ENCODE measurements around the gene CYP2A13. TPM values are rescaled to one million over a fixed set of nuclear protein-coding genes. Genes with fewer than 3 reads are reported as not detected.
"Not testable (repeated sequence)": the region's sequence is repeated elsewhere in the genome, so short reads cannot be mapped to it uniquely, and the experiment has no call there.

CYP2A13 gene, protein sequence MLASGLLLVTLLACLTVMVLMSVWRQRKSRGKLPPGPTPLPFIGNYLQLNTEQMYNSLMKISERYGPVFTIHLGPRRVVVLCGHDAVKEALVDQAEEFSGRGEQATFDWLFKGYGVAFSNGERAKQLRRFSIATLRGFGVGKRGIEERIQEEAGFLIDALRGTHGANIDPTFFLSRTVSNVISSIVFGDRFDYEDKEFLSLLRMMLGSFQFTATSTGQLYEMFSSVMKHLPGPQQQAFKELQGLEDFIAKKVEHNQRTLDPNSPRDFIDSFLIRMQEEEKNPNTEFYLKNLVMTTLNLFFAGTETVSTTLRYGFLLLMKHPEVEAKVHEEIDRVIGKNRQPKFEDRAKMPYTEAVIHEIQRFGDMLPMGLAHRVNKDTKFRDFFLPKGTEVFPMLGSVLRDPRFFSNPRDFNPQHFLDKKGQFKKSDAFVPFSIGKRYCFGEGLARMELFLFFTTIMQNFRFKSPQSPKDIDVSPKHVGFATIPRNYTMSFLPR
- not detected in 2 replicates for total RNA-seq (2014; rRNA removed; shearing (Covaris generic))
- not detected in 2 replicates for polyA plus RNA-seq (2016; fragmentation: Nextera tagmentation; extraction: Ambion mirVana)

DNA sequence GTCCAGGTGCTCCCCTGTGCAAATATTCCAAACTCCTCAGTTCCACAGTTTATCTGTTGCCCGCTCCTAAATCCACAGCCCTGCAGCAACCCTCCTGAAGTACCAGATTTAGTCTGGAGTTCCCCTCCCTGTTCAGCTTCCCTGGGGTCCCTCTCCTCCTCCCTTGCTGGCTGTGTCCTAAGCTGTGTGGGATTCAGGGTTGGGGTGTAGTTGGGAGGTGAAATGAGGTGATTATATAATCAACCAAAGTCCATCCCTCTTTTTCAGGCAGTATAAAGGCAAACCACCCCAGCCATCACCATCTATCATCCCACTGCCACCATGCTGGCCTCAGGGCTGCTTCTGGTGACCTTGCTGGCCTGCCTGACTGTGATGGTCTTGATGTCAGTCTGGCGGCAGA, at the start of gene CYP2A13:
TSS of gene CYP2A13 (plus strand) at position 301 of the 400 bp plus-strand sequence. CDS start at position 322, 21 bp downstream.
- Histone ChIP-seq H3K9me3 (ENCODE audit: low read depth) (no peaks in the 10 kb centered on the region), H3K27me3 (replicated peaks; ENCODE audit: insufficient read depth) (peaks cover 15% of the 10 kb centered on the region; the same call in 1 of the 2 replicates), H3K9me2 (ENCODE audit: insufficient read depth) (no peaks in the 10 kb centered on the region), H3K4me3 (no peak within 1 kb of the TSS), H3K4me2 (ENCODE audit: unreplicated experiment) (no peak within 1 kb of the TSS), H3K27ac (no peak within 1 kb of the TSS), H4K20me1 (ENCODE audit: insufficient read depth) (no peaks in the 10 kb centered on the region), H3K9ac (no peak within 1 kb of the TSS), H3F3A (ENCODE audit: insufficient read depth) (no peaks in the 10 kb centered on the region), H3K79me2 (ENCODE audit: insufficient read depth) (no peaks in the 10 kb centered on the region), H3K4me1 (ENCODE audit: insufficient read depth) (no peaks in the 10 kb centered on the region), H3K36me3 (ENCODE audit: low read depth) (no peaks in the 10 kb centered on the region), H2AFZ (no peak within 1 kb of the TSS)
- TF ChIP-seq EZH2phosphoT487 (IDR thresholded peaks at IDR 0.05; ENCODE audit: insufficient read depth, low read depth) (no peak), EZH2 (IDR thresholded peaks at IDR 0.05; ENCODE audit: insufficient read depth, poor library complexity, severe bottlenecking) (no peak)
- no peak for DNase-seq
- WGBS, 2 experiments (ENCODE audit: low coverage in 1 of 2, low lambda C conversion rate in 2 of 2, missing lambda C conversion rate in 2 of 2), result 0 to 7% methylated on average over 2 of the region's 2 CpGs
- in situ Hi-C loops (cut with MboI), result no loop called here

DNA sequence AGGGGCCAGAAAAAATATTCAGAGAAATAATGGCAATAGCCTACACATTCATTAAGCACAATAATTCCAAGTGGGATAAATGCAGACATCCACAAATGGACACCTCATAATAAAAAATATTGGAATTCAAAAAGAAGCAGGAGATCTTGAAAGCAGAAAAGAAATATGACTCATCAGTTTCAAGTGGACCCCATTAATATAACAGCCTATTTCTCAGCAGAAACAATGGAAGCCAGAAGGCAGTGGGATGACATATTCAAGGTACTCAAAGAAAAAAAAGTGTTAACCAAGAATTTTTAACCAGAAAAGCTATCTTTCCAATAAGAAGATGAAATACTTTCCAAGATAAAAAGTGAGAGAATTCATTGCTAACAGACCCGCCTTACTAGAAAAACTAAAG, 48.4 kb upstream of the CYP2A13 start:
- H3F3A ChIP-seq (ENCODE audit: insufficient read depth), result no peaks in the 10 kb centered on the region
- H3K27ac ChIP-seq, result no peak overlapping the region
- H3K79me2 ChIP-seq (ENCODE audit: insufficient read depth), result no peaks in the 10 kb centered on the region
- in situ Hi-C loops (cut with MboI), result no loop called here
- H3K36me3 ChIP-seq (ENCODE audit: low read depth), result no peaks in the 10 kb centered on the region
- no peak overlapping the region for H3K4me2 ChIP-seq (ENCODE audit: unreplicated experiment)
- H3K9ac ChIP-seq, result no peak overlapping the region
- no peaks in the 10 kb centered on the region for H3K9me2 ChIP-seq (ENCODE audit: insufficient read depth)
- H3K9me3 ChIP-seq (ENCODE audit: low read depth), result no peaks in the 10 kb centered on the region
- H3K4me3 ChIP-seq, result no peak overlapping the region
- H2AFZ ChIP-seq, result no peak overlapping the region
- no peak for DNase-seq
- WGBS, 2 experiments (ENCODE audit: low coverage in 1 of 2, low lambda C conversion rate in 2 of 2, missing lambda C conversion rate in 2 of 2), result 26 to 29% methylated on average over 1 of the region's 1 CpG
- H3K27me3 ChIP-seq (replicated peaks; ENCODE audit: insufficient read depth), result peaks cover 24% of the 10 kb centered on the region
- no peaks in the 10 kb centered on the region for H4K20me1 ChIP-seq (ENCODE audit: insufficient read depth)
- TF ChIP-seq EZH2phosphoT487 (IDR thresholded peaks at IDR 0.05; ENCODE audit: insufficient read depth, low read depth), result no peak
- no peak for TF ChIP-seq EZH2 (IDR thresholded peaks at IDR 0.05; ENCODE audit: insufficient read depth, poor library complexity, severe bottlenecking)
- H3K4me1 ChIP-seq (ENCODE audit: insufficient read depth), result no peaks in the 10 kb centered on the region

DNA sequence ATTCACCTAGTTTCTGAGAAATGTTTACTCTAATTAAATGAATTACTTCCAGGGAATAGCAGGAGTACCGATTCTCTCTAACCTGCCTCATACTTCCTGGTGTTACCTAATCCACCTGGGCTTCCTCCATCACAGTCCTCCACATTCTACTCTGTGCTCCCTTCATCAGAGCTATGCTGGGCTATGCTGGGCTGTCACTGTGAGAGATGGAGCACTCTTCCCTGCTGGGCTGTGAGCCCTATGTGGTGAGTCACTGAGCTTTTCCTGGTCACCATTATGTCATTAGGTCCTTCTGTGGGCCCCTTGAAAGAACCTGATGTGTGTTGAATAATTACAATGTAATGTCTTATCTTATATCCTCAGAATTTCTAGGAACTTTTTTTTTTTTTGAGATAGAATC, 43.2 kb upstream of the CYP2A13 start:
- H3K9ac ChIP-seq; H3K9me2 ChIP-seq (ENCODE audit: insufficient read depth); H3K9me3 ChIP-seq (ENCODE audit: low read depth); H3K4me1 ChIP-seq (ENCODE audit: insufficient read depth); H3K27ac ChIP-seq; H4K20me1 ChIP-seq (ENCODE audit: insufficient read depth); H2AFZ ChIP-seq; H3K27me3 ChIP-seq (replicated peaks; ENCODE audit: insufficient read depth); H3K4me3 ChIP-seq; H3K79me2 ChIP-seq (ENCODE audit: insufficient read depth); H3K4me2 ChIP-seq (ENCODE audit: unreplicated experiment); H3K36me3 ChIP-seq (ENCODE audit: low read depth); in situ Hi-C loops (cut with MboI); H3F3A ChIP-seq (ENCODE audit: insufficient read depth): not testable (repeated sequence)
- DNase-seq, result peak; percentile 6
- 38 to 54% methylated on average over 1 of the region's 1 CpG for WGBS, 2 experiments (ENCODE audit: low coverage in 1 of 2, low lambda C conversion rate in 2 of 2, missing lambda C conversion rate in 2 of 2)

DNA sequence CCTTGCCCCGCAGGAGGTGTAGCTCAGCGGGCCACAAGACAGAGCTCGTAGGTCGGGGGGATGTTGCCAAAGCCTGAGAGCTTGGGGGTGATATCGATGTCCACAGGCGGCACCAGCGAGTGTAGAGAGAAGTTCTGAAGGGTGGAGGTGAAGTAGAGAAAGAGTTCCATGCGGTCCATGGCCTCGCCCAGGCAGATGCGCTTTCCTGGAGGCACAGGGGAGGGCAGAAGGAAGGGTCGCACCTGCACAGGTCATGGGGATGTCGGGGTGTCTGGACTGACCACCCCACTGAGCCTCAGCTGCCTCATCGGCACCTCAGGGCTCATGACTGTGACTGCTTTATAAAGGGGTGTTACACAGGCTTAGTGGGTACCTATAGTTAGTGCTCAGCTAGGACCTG, 37.8 kb upstream of the CYP2A13 start:
- no peaks in the 10 kb centered on the region for H3K79me2 ChIP-seq (ENCODE audit: insufficient read depth)
- no peaks in the 10 kb centered on the region for H3K4me1 ChIP-seq (ENCODE audit: insufficient read depth)
- no peak overlapping the region for H3K9ac ChIP-seq
- no peak for DNase-seq
- no peak overlapping the region for H2AFZ ChIP-seq
- 38 to 48% methylated on average over 13 of the region's 13 CpGs for WGBS, 2 experiments (ENCODE audit: low coverage in 1 of 2, low lambda C conversion rate in 2 of 2, missing lambda C conversion rate in 2 of 2)
- H3K9me3 ChIP-seq (ENCODE audit: low read depth), result no peaks in the 10 kb centered on the region
- no peaks in the 10 kb centered on the region for H4K20me1 ChIP-seq (ENCODE audit: insufficient read depth)
- no peak overlapping the region for H3K27ac ChIP-seq
- TF ChIP-seq EZH2 (IDR thresholded peaks at IDR 0.05; ENCODE audit: insufficient read depth, poor library complexity, severe bottlenecking) (no peak), EZH2phosphoT487 (IDR thresholded peaks at IDR 0.05; ENCODE audit: insufficient read depth, low read depth) (no peak)
- no peaks in the 10 kb centered on the region for H3K36me3 ChIP-seq (ENCODE audit: low read depth)
- no peaks in the 10 kb centered on the region for H3K9me2 ChIP-seq (ENCODE audit: insufficient read depth)
- in situ Hi-C loops (cut with MboI), result no loop called here
- no peak overlapping the region for H3K4me2 ChIP-seq (ENCODE audit: unreplicated experiment)
- H3K4me3 ChIP-seq, result no peak overlapping the region
- H3F3A ChIP-seq (ENCODE audit: insufficient read depth), result no peaks in the 10 kb centered on the region
- peaks cover 19% of the 10 kb centered on the region for H3K27me3 ChIP-seq (replicated peaks; ENCODE audit: insufficient read depth)

DNA sequence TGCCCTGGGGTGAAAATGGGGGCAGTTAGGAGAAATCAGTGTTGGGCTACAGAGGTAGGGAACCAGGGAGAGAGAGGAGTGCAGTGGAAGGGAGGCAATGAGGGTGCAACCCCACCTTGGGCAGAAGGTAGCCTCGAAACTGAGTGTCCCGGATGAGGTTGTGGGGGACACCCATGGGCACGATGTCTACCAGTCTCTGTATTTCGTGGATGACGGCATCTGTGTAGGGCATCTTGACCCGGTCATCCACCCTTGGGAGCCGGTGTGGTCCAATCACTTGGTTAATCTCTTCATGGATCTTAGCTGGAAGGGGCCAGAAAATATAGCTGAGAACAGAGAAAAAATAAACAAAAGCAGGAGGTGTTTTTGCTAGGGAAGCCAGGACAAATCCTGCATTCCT, 36.1 kb upstream of the CYP2A13 start:
- H3K36me3 ChIP-seq (ENCODE audit: low read depth); H3K9ac ChIP-seq; H3K27ac ChIP-seq; H3K4me2 ChIP-seq (ENCODE audit: unreplicated experiment); H3K9me2 ChIP-seq (ENCODE audit: insufficient read depth); in situ Hi-C loops (cut with MboI); H3K4me1 ChIP-seq (ENCODE audit: insufficient read depth); H3K79me2 ChIP-seq (ENCODE audit: insufficient read depth); H3K4me3 ChIP-seq; DNase-seq; H2AFZ ChIP-seq; H3K9me3 ChIP-seq (ENCODE audit: low read depth); H3F3A ChIP-seq (ENCODE audit: insufficient read depth); H4K20me1 ChIP-seq (ENCODE audit: insufficient read depth): not testable (repeated sequence)
- 48% methylated on average over 7 of the region's 7 CpGs for WGBS, 2 experiments (ENCODE audit: low coverage in 1 of 2, low lambda C conversion rate in 2 of 2, missing lambda C conversion rate in 2 of 2)
- H3K27me3 ChIP-seq (replicated peaks; ENCODE audit: insufficient read depth), result peaks cover 25% of the 10 kb centered on the region

DNA sequence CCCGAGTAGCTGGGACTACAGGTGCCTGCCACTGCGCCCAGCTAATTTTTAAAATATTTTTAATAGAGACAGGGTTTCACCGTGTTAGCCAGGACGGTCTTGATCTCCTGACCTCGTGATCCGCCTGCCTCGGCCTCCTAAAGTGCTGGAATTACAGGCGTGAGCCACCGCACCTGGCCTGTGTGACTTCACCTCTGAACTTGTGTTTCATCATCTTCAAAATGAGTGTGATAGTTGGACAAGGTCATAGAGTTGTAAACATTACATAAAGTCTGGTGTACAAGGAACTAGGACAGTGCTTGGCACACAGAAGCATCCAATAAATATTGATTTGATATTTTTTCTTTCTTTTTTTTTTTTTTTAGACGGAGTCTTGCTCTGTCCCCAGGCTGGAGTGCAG, 34.9 kb upstream of the CYP2A13 start:
- H3K79me2 ChIP-seq (ENCODE audit: insufficient read depth); H3K27ac ChIP-seq; H3K4me3 ChIP-seq; DNase-seq; H3K9ac ChIP-seq; H3K9me3 ChIP-seq (ENCODE audit: low read depth); H4K20me1 ChIP-seq (ENCODE audit: insufficient read depth); H2AFZ ChIP-seq; H3K36me3 ChIP-seq (ENCODE audit: low read depth); H3K4me1 ChIP-seq (ENCODE audit: insufficient read depth); in situ Hi-C loops (cut with MboI); H3K4me2 ChIP-seq (ENCODE audit: unreplicated experiment); H3K9me2 ChIP-seq (ENCODE audit: insufficient read depth); H3F3A ChIP-seq (ENCODE audit: insufficient read depth): not testable (repeated sequence)
- peaks cover 25% of the 10 kb centered on the region for H3K27me3 ChIP-seq (replicated peaks; ENCODE audit: insufficient read depth)
- whole genome bisulfite sequencing, 2 experiments (ENCODE audit: low coverage in 1 of 2, low lambda C conversion rate in 2 of 2, missing lambda C conversion rate in 2 of 2), result 39 to 53% methylated on average over 5 to 10 of the region's 10 CpGs
